ENCODE data around the gene COL9A3.

Gene COL9A3

DNA sequence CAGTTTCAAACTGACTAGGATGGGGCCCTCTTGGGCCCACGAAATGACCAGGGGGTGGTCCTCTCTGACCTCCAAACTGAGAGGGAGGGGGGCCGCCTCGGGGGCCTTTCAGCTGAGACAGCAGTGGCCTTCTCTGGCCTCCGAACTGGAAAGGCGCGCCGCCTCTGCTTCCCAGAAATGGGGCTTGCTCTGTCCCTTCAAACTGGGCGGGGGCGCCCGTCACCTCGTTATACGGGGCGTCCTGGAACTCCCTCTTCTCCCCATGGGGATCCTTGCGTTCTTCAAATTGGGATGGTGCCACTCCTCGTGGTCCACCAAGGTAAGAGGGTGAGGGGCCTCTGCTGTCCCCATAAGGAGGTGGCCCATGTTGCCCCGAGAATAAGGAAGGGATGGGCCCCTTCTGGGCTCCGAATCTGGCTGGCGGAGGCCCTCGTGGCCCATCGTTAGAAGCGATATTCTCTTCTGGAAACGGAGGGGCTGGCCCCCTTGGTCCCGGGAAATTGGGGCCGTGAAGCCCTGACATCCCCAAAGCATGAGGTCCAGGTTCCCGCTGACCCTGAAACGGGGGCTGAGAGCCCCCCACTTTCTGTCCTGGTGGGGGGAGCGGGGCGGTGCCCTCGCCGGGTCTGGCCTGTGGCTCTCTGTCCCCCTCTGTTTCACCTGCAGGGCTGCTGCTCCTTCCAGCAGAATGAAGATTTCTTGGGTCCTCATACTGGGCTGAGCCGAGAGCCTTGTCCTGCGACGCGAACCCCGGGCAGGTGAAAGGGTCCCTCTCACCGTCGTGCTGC is 63.5 kb downstream of the COL9A3 start:
- DNase-seq (ENCODE audit: low spot score), result no peak

DNA sequence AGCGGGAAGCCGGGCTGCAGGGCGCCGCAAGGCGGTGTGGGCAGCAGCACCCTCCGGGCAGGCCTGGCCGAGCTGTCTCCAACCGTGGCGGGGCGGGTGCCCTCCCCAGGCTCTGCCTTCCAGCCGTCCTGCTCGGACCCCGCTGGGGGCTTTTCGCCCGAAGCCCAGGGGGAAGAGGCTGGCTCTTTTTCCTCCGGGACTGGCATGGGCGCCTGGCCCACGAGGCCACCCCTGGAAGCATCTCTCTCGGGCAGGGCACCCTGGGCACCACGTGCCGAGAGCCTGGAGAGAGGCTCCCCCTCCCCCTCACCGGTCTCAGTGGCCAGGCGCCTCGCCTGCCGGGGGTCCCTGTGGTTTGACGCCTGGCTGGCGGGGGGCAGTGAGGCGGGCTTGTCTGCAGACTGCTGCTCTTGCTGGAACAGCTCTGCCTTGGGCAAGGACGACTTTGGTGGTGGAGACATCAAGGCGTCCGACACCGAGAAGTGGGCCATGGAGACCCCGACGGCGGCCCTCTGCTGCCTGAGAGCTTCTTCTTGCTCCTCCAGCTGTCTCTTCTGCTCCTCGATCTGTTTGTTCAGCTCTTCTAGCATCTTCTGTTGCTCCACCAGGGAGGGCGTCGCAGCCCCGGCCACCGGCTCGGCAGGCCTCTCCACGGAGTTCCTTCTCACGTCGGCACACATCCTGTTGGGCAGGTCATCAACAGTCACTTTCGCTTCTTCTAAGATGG is 64.2 kb downstream of the COL9A3 start:
- DNase-seq (ENCODE audit: low spot score), result no peak

- no peak for DNase-seq (ENCODE audit: low spot score)
Observed at GRCh38 chr20:62881662-62882395, 65.0 kb downstream of the COL9A3 start.

DNA sequence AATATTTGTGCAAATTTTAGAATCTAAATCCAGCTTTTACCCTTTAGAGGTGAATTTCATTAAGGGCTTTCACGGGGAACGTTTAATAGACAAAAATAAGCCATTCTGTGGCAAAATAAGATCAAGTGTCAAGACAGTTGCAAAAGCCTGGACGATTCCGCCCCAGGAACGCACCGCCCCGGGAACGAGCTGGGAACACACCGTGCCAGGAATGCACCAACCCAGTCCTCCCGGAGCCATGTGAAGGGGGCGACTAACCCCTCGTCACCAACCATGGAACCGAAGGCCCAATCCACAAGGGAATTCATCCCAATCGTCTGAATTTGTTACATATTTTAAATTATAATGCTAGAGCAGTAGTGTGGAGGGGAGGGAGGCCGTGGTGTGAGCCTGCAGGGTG is 65.6 kb downstream of the COL9A3 start:
- DNase-seq (ENCODE audit: low spot score), result no peak

DNA sequence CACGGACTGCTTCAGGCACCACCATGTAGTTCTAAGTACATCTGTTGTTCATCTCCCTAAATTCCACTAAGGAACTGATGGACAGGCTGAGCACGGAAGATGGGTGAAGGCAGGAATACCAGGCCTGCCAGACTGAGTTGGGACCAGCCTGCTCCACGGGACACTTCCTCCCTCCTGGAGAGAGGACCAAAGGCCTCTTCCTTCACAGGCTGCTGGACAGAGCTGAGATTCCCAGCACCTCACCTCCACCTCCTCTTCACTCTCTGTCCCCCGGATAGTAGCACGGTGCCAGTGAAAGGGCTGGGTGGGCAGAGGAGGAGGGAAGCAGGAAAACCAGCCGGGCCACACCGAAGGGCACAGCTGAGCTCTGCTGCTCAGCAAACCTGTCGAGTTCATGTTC is 67.7 kb downstream of the COL9A3 start:
- DNase-seq (ENCODE audit: low spot score), result no peak

DNA sequence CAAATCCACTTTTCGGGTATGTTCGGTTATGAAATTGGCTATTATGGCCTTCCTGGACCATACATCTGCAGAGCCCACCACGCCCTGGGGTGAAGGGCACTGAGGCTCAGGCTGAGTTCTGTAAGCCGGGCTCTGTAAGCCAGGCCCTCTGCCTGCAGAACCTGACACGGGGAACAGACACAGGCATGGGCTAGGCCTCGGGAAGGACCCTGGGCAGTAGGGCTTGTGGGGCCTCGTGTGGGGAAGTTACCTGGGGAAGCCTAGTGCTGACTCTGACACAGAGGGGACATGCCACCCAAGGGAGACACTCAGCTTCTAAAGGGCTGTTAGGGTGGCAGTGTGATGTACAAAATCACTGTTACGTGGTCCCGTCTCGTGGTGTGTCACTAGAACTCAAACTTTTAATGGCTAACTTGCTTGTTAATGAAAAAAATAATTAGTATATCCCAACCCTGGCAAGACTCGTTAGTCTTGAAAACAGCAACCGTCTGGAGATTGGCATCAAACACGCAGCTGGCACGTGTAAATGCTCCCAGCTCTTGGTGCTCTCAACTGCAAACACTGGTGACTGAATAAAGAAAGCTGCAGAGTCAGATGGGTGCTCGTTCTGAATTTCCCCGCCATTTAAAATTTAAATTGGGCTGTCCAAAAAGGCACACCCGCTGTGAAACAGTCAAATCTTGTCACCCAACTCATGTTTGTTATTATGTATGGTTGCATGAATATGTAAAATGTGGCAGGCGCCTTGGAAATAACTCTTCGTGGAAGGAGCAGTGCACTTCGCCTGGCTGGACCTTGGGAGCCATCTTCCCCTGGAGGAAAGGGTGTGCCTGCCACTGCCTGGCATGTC is 68.4 kb downstream of the COL9A3 start:
- DNase-seq (ENCODE audit: low spot score), result no peak

- DNase-seq (ENCODE audit: low spot score), result no peak
Observed at GRCh38 chr20:62885896-62886708, 69.3 kb downstream of the COL9A3 start.

DNA sequence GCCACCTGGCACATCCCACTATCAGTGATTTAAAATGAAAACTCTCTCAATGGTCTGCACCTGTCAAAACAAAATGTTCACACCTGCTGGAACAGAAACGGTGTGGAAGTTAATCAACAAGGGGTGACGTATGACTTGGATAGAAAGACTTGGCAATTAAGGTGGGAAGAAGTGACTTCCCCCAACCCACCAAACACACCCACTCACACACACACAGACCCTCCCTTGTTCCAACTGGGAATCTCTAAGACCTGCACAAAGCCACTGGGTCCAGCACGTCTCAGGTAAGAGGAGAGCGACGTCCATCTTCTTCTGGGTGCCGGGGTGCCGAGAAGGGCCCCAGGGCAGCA is 69.8 kb downstream of the COL9A3 start:
- no peak for DNase-seq (ENCODE audit: low spot score)

- DNase-seq (ENCODE audit: low spot score), result peak; percentile 71
Observed at GRCh38 chr20:62887152-62887859, 70.5 kb downstream of the COL9A3 start.

- no peak for DNase-seq (ENCODE audit: low spot score)
Observed at GRCh38 chr20:62887860-62888239, 71.0 kb downstream of the COL9A3 start.

DNA sequence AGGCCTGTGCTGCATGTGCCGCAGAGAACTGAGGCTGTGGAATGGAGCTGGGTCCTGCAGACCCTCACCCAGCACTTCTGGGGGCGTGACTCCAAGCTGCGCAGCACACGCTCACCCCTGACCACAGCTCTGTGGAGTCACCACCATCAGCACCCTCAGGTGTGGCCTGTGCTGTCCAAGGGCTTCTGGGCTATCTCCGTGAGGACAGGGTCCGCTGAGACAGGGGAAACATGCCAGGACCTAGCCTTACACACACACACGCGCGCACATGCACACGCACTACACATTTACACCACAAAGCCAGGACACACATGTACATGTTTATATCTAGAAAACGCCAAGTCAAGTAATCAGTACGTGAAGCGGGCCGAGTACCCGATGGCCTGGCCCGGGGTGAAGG is 71.6 kb downstream of the COL9A3 start:
- DNase-seq (ENCODE audit: low spot score), result no peak

- no peak for DNase-seq (ENCODE audit: low spot score)
Observed at GRCh38 chr20:62888910-62889309, 72.1 kb downstream of the COL9A3 start.

DNA sequence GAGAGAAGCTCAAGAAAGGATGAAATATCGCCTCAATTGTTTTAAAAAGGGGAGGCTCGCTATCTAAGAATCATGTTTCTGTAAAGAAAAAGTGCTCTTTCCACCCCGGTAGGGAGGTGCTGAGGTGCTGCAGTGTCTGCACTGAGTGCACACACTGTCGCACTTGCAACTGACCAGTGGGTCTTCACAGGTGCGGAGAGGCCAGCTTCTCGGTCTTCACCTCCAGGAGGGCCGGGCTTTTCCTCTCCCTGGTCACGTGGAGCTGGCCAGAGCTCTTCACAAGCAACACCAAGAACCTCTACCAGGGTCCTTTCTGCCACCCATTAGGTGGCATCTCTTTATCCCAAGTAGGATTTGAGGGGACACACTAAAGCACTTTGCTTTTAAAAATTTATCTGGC is 72.6 kb downstream of the COL9A3 start:
- no peak for DNase-seq (ENCODE audit: low spot score)

- DNase-seq (ENCODE audit: low spot score), result no peak
Observed at GRCh38 chr20:62889871-62890270, 73.0 kb downstream of the COL9A3 start.

DNA sequence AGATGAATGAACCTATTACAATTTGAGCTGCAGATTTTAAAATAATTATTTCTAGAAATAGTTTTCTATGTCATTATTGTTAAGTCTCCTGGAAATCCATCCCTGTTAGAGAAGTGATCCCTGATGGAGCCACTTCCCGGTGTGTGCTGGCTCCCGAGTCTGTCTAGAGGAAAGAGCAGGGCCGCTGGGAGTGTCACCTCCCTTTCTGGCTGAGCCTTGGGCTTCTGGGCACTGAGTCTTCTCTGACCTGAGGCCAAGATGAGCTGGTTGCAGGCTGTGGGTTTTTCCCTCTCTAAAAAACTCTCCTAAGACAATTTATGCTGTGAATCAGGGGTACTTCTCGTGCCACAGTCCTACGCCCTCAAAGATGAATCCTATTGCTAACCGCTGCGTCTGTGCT is 73.6 kb downstream of the COL9A3 start:
- DNase-seq (ENCODE audit: low spot score), result no peak

All from AG20443 (cell line).